ENCODE data around the gene PRDM16.

PRDM16 gene

GRCh38 chr1:3477241-3477995, 408.4 kb downstream of the PRDM16 start:
- DNase-seq (ENCODE audit: low spot score) = peak; percentile 58

DNA sequence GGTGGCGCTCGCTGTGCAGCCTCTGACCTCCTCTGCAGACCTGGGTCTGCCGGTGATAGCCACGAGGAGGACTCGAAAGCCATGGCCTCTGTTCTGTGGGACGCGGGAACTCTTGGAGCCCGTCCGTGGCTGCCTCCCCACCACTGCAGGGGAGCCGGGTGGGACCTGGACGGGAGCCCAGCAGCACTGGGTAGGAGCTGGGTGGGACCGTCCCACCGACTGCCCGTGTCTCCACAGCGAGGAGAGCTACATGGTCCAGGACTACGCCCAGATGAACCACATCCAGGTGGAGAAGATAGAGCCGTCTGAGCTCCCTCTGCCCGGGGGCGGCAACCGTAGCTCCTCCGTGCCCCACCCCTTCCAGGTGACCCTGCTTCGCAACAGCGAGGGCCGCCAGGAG, 409.2 kb downstream of the PRDM16 start:
- no peak for DNase-seq (ENCODE audit: low spot score)

DNA sequence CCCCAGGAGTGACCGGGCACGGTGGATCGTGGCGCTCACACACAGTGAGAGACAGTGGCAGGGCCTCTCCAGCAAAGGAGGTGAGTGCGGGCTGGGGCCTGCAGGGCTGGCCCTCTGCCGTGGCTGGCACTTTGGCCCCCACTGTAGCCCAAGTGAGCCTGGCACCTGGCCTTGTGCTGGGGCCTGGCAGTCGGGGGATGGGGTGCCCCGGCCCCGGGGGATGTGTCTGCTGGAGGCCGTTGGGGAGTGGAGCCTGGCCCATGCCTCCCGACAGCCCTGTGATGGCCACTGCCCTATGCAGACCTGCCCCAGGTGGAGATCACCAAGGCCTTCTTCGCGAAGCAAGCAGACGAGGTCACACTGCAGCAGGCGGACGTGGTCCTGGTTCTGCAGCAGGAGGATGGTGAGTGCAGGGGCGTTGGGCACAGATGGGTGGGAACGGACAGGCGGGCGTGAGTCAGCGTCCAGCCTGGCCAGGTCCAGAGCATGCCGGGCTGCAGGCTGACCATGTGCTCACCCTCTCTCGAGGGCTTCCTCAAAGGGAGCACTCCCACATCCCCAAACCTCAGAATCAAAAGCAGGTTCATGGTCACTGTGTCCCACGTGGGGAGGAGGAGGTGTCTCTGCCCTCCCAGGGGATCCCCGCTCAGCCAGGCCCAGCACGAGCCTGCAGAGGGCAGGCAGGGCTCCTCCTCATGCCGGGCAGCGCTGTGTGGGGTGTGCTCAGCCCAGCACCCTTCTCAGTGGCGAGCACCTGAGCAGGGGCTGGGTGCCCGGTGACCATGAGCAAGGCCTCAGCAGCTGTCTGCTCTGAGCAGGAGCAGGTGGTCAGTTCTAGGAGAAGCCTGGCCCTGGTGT, 410.7 kb downstream of the PRDM16 start:
- DNase-seq (ENCODE audit: low spot score) = no peak

- no peak for DNase-seq (ENCODE audit: low spot score)
Observed at GRCh38 chr1:3480369-3480719, 411.3 kb downstream of the PRDM16 start.

- DNase-seq (ENCODE audit: low spot score) = no peak
Observed at GRCh38 chr1:3481046-3481445, 412.0 kb downstream of the PRDM16 start.

- no peak for DNase-seq (ENCODE audit: low spot score)
Observed at GRCh38 chr1:3481836-3482375, 412.9 kb downstream of the PRDM16 start.

DNA sequence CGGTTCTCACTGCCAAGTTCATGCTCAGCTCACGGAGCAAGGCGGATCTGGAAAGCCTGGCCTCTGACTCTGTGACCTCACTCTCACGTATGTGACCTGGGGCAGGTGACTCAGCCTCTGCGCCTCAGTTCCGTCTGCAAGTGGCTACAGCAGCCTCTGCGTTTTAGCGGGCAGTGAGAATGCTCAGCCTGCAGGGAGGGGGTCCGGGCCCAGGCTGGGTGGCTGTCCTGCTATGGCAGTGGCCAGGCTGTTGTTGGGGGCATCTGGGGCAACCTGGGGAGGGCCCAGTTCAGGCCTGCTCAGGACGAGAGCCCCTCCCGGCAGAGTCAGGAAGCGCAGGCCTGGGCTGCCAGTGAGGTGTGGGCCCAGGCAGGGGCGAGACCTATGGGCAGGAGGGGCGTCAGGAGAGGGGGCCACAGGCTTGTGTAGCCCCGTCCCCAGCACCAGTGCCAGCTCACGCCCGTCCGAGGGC, 413.4 kb downstream of the PRDM16 start:
- peak; percentile 56 for DNase-seq (ENCODE audit: low spot score)

GRCh38 chr1:3483380-3483779, 414.4 kb downstream of the PRDM16 start:
- no peak for DNase-seq (ENCODE audit: low spot score)

DNA sequence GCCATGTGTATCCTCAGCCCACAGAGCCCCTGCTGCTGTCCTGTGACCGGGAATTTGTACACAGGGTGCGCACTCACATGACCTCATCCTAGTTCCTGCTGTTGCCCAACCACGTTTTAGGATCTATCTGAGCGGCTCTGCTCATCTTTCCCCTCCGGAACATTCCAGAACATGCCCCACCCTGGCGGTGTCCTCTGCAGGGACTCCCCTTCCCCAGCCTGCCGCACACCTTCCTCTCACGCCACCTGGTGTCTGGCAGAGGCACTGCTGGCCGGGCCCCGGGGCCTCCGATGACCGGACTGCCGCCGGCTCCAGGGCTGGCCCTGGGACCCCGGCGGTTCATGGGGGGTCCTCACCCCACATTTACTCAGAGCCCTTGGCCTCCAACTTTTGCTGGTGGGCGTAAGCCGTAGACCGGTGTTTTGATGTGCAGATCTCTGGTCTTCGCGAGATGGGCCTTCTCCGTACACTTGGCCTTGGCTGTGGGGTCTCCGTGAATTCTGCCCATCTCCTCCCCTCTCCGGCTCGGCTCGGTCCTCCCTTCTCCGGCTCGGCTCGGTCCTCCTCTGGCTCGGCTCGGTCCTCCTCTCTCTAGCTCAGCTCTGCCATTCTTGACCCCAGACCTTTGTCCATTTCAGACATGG, 414.9 kb downstream of the PRDM16 start:
- peak; percentile 85 for DNase-seq (ENCODE audit: low spot score)

DNA sequence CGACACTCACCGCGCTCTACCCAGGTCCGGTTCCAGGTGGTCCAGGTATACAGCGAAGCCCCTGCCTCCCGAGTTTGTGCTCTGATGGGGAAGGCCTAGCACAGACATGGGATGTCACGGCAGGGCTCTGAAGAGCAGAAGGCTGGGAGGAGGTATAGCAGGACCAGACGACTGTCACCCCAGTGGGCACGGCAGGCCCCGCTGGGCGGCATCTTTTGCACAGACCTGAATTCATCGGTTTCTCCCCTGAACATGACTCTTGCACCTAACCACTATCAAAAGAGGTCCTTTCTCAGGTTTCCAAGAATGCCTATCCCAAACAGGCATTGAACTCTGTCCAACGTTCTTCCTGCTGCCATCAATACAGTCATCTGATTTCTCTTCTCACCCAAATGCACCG, 416.0 kb downstream of the PRDM16 start:
- DNase-seq (ENCODE audit: low spot score) = no peak
